HG02610 (cell line): ENCODE measurements around the gene SKAP1.
A peak's percentile ranks its signal among the peaks of the same experiment; 100 is the strongest.

Source experiments
- ATAC-seq: cut with Tn5 transposase; IDR thresholded peaks from one replicate; pipeline ENCODE4 v1.9.1; 2021; ENCODE audit warnings: mild to moderate bottlenecking, moderate library complexity; ENCODE audit not compliant: unreplicated experiment

SKAP1 gene

DNA sequence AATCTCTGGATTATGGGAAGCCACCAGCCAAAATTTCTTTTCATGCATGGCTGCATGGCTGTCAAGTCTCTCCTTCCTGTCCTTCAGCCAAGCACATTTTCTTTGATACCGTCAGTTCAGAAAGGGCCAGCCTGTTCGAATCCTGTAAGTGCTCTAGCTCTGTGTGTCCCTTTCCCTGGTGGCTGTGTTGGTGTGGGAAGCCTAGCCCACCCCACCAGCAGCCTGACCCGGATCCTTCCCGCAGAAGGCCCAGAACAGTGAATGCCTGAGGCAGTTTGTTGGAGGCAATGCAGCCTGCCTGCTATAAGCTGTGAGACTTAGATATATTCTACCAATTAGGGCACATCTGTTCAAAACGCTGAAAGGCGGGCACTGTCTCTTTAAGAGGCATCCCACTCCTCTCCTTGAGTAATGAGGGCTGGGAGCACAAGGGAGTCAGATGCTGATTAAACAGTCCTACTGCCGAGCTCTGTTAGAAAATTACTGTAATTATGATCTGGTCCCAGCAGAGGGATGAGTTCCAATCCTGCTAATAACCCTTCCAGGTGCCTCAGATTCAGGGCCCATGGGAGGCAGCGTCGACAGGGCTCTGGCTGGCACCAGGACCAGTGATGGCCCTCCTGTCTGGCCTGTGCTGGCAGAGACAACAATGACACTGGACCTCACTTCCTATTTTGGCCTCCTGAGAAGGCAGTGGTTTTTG is 304.0 kb downstream of the SKAP1 start:
- no peak for ATAC-seq

- ATAC-seq, result no peak
These were observed 306.1 kb downstream of the SKAP1 start for GRCh38 chr17:48123776-48124388.

- no peak for ATAC-seq
These were observed 306.9 kb downstream of the SKAP1 start for GRCh38 chr17:48123111-48123510.

DNA sequence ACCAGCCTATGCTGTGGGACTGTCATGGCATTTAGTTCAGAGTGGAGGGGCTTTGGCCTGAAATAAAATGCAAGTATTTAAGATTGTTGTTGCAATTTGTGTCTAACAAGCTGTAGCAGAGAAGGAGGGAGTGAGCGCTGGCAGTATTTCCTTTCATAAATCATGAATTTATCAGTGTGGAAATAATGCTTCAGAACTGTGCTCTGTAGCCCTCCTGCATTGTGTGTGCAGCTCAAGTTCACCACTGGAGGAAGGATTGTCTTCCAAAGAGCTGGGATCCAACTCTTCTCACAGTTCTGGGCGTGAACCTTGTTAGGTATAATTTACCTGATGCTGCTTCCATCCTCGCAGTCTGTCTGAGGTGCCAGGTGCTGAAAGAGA is 307.4 kb downstream of the SKAP1 start:
- no peak for ATAC-seq

DNA sequence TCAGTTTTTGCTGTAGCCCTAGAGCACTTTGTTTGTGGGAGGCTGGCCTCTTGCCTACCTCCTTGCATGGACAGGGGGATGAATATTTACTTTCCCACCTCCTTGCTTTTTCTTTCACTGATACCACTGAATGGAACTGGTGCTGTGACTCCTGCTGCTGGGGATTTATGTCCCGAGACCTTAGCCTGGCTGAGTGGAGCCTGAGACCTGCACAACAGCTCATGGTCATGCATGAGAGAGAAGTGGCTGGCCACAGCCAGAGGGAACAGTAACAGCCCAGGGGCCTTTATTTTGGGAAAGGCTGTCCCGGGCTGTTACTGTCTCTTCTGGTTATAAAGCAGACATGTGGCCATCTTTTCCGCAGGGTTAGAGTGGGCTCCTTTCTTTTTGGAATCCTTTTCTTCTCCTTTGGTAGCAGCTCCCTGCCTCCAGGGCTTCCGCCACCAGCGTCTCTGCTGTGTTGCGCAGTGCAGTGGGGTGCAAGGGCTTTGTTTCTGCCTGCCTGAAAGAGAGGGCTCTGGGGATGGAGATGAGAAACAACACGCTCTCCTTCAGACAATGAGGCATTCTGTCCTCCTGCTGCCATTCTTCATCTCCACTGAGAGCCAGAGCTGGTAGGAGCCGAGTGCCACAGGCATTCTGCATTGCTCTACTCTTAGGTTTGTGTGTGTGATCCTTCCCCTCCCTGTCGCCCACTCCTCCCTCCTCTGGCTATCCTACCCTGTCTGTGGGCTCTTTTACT is 307.9 kb downstream of the SKAP1 start:
- ATAC-seq, result no peak

DNA sequence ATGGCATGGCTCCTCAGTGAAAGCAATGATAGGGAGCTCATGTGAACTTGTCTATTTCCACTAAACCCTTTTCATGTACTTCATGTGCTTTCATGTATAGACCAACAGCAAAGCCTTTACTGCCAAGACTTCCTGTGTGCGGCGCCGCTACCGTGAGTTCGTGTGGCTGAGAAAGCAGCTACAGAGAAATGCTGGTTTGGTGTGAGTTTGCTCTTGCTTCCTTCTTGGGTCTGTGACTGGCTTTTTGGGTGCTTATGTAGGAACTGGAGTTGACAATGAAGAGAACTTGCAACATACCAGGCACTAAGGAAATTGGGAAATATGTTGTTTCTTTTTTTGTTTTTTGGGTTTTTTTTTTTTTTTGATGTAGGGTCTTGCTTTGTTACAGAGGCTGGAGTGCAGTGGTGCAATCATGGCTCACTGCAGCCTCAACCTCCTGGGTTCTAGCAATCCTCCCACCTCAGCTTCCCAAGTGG is 316.8 kb downstream of the SKAP1 start:
- ATAC-seq, result peak; percentile 31

- no peak for ATAC-seq
These were observed 318.1 kb downstream of the SKAP1 start for GRCh38 chr17:48111937-48112241.

- no peak for ATAC-seq
These were observed 319.3 kb downstream of the SKAP1 start for GRCh38 chr17:48110761-48111160.

DNA sequence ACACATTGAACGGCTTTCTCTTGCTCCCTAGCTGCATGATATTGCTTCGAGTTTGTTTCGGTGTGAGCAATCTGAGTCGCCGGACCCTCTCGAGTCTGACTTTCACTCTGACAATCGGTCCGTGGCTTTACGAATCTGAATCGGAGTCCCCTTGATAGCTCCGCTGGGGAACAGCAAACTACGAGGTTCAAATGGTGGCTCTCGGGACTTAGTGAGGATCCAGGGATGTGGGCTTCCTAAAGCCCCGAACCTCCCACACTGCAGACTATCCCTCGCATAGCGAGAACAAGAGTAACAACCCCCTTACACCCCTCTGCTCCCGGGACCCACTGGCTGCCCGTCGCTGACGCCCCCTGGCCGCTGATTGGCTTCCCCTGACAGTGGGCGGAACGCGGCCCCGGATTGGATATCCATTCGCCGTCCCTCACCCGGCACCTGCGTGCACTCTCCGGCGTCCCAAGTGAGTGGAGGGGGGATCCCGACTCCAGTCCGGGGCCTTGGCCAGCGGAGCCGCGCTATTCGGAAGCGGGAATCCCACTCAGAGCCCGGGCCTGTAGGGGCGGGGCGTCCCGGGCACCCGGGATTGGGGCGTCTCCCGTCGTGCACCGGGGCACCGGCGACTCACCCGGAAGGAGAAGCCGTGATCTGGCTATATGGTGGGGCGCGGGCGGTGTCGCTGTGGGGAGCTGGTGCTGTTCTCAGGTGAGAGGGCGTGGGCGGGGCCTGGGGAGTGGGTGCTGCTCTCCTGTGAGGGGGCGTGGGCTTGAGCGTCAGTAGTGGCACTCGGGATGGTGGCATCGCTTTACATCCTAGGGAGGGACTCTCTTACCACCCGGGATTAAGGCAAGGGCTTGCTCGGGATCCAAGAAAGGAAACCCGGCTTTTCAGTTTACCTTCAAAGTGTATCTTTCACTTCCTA is 322.6 kb downstream of the SKAP1 start, which contains the start of gene SNX11:
Gene SNX11 (plus strand): TSS at position 630 of the 919 bp plus-strand sequence. CDS start 4,278 bp downstream, outside the sequence.
- peak; percentile 75 for ATAC-seq

GRCh38 chr17:48106802-48107136 is 323.2 kb downstream of the SKAP1 start:
- no peak for ATAC-seq

DNA sequence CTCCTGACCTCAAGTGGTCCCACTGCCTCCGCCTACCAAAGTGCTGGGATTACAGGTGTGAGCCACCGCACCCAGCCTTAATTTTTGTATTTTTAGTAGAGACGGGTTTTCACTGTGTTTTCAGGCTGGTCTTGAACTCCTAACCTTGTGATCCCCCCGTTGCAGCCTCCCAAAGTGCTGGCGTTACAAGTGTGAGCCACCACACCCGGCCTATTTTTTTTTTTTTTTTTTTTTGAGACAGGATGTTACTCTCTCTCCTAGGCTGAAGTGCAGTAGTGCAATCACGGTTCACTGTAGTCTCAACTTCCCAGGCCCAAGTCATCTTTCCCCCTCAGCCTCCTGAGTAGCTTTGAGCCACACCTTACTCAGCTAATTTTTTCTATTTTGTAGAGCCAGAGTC is 325.6 kb downstream of the SKAP1 start:
- ATAC-seq, result no peak

- no peak for ATAC-seq
These were observed 327.0 kb downstream of the SKAP1 start for GRCh38 chr17:48102798-48103715.

DNA sequence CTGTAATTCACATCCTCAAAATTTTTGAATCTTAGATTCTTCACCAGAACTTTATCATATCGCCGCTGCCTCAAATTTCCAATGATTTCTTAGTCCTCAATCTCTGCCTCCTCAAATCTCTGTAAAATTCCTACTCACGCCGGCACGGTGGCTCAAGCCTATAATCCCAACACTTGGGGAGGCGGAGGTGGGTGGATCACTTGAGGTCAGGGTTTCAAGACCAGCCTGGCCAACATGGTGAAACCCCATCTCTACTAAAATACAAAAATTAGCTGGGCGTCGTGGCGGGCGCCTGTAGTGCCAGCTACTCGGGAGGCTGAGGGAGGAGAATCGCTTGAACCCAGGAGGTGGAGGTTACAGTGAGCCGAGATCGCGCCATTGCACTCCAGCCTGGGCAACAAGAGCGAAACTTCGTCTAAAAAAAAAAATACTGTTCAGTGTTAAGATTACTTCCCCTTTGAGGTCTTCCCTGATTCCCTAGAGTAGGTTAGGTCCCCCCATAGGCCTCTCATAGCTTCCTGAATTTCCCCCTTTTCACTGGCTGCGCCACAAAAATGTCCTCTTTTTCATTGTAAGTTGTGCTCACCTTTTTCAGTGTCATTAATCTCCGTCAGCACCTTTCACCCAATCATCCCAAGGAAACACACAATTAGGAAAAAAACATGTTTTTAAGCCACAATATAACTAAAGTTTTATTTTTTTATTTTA is 327.8 kb downstream of the SKAP1 start:
- no peak for ATAC-seq

GRCh38 chr17:48101012-48101720 is 328.8 kb downstream of the SKAP1 start, which contains the start of gene CBX1:
Gene CBX1, minus strand, starts transcription at chr17:48101478. Its CDS starts 24,474 bp downstream, at chr17:48077004.
- peak; percentile 93 for ATAC-seq

DNA sequence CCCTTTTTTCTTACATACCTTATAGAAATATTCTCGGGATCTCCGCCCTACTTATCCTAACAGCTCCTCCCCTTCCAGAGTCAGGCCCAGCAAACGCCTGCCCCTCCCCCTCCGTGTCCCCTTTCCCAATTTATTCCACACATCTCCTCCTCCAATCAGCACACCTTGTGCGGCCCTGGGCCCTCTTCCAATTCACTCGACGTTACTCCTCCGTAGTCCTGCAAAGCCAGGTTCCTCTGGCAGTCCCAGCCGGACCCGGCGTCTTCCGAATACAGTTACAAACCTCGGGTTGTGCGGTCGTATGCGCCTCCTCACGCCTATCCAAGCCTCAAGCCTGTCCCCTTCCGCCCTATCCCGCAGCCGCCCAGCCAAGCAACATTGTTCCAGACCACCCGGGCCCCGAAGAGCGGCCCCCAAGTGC is 329.4 kb downstream of the SKAP1 start:
- no peak for ATAC-seq

- ATAC-seq, result no peak
These were observed 329.9 kb downstream of the SKAP1 start for GRCh38 chr17:48100160-48100559.

DNA sequence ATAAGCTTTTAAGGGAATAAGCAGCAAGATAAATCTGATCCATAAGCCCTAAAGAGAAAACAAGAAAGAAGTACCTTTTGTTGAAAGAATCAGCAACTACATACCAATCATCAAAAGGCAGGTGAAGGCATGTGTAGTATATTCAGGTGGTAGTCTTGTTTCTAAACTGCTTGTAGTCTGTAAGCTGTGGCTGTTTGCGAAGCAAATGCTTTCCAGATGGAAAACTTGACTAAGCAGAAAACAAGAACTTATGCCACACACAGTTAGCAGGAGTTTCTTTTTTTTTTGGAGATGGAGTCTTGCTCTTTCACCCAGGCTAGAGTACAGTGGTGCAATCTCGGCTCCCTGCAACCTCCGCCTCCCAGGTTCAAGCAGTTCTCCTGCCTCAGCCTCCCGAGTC is 334.4 kb downstream of the SKAP1 start:
- no peak for ATAC-seq

GRCh38 chr17:48093341-48094045 is 336.5 kb downstream of the SKAP1 start:
- ATAC-seq, result no peak
